Dendritic cell treated with granulocyte-macrophage colony-stimulating factor and Interleukin-4, amounts not matched to agents 40 ng/mL and 50 ng/mL, for 4 days (primary cell): ENCODE measurements around the gene EEF1A2.
"Not testable (repeated sequence)": the region's sequence is repeated elsewhere in the genome, so short reads cannot be mapped to it uniquely, and the experiment has no call there.

Source experiments
- H3K27ac Mint-ChIP-seq: one replicate; pipeline ENCODE4 v1.8.0; 2022; ENCODE audit warnings: mild to moderate bottlenecking, mixed read lengths
- H3K27me3 Mint-ChIP-seq: one replicate; pipeline ENCODE4 v1.8.0; 2022; ENCODE audit warnings: mild to moderate bottlenecking, mixed read lengths
- H3K36me3 Mint-ChIP-seq: one replicate; pipeline ENCODE4 v1.8.0; 2022; ENCODE audit warnings: low read depth, mixed read lengths
- H3K4me1 Mint-ChIP-seq: one replicate; pipeline ENCODE4 v1.8.0; 2022; ENCODE audit warnings: low read depth, mixed read lengths
- H3K4me3 Mint-ChIP-seq: one replicate; pipeline ENCODE4 v1.8.0; 2022; ENCODE audit warnings: mild to moderate bottlenecking, moderate library complexity, mixed read lengths
- H3K9me3 Mint-ChIP-seq: one replicate; pipeline ENCODE4 v1.8.0; 2022; ENCODE audit warnings: mixed read lengths
- intact Hi-C: fragments of 100-400 bp; cut with micrococcal nuclease; formaldehyde crosslinking; loops from one replicate; pipeline ENCODE4 v1.15.0; 2022

The EEF1A2 gene

GRCh38 chr20:63484651-63485403 lies 14.1 kb downstream of the EEF1A2 start:
- Mint-ChIP-seq H3K27me3 (peaks cover 68% of the 10 kb centered on the region), H3K4me1 (no peaks in the 10 kb centered on the region), H3K4me3 (no peak overlapping the region), H3K27ac (no peak overlapping the region), H3K9me3 (no peaks in the 10 kb centered on the region), H3K36me3 (no peaks in the 10 kb centered on the region)
- intact Hi-C loops, result no loop called here

GRCh38 chr20:63484236-63484635 lies 14.6 kb downstream of the EEF1A2 start:
- H3K4me1 Mint-ChIP-seq, result no peaks in the 10 kb centered on the region
- no peaks in the 10 kb centered on the region for H3K36me3 Mint-ChIP-seq
- H3K27me3 Mint-ChIP-seq, result peaks cover 65% of the 10 kb centered on the region
- H3K9me3 Mint-ChIP-seq, result no peaks in the 10 kb centered on the region
- intact Hi-C loops, result no loop called here
- H3K27ac Mint-ChIP-seq, result no peak overlapping the region
- no peak overlapping the region for H3K4me3 Mint-ChIP-seq

GRCh38 chr20:63483834-63484233 lies 15.0 kb downstream of the EEF1A2 start:
- H3K9me3 Mint-ChIP-seq, result no peaks in the 10 kb centered on the region
- no peak overlapping the region for H3K4me3 Mint-ChIP-seq
- H3K27me3 Mint-ChIP-seq, result peaks cover 62% of the 10 kb centered on the region
- H3K27ac Mint-ChIP-seq, result no peak overlapping the region
- H3K36me3 Mint-ChIP-seq, result no peaks in the 10 kb centered on the region
- H3K4me1 Mint-ChIP-seq, result no peaks in the 10 kb centered on the region
- intact Hi-C loops, result no loop called here

- Mint-ChIP-seq H3K36me3 (no peaks in the 10 kb centered on the region), H3K27me3 (peaks cover 64% of the 10 kb centered on the region), H3K4me1 (no peaks in the 10 kb centered on the region), H3K9me3 (no peaks in the 10 kb centered on the region), H3K27ac (no peak overlapping the region), H3K4me3 (no peak overlapping the region)
- intact Hi-C loops, result no loop called here
These were observed 16.8 kb downstream of the EEF1A2 start for GRCh38 chr20:63482021-63482587.

- no peak overlapping the region for H3K27ac Mint-ChIP-seq
- peaks cover 69% of the 10 kb centered on the region for H3K27me3 Mint-ChIP-seq
- H3K9me3 Mint-ChIP-seq, result no peaks in the 10 kb centered on the region
- no peak overlapping the region for H3K4me3 Mint-ChIP-seq
- intact Hi-C loops, result no loop called here
- no peaks in the 10 kb centered on the region for H3K36me3 Mint-ChIP-seq
- H3K4me1 Mint-ChIP-seq, result no peaks in the 10 kb centered on the region
These were observed 17.4 kb downstream of the EEF1A2 start for GRCh38 chr20:63481503-63481902.

- H3K27ac Mint-ChIP-seq, H3K36me3 Mint-ChIP-seq, intact Hi-C loops, H3K4me1 Mint-ChIP-seq, H3K4me3 Mint-ChIP-seq, H3K9me3 Mint-ChIP-seq: not testable (repeated sequence)
- peaks cover 75% of the 10 kb centered on the region for H3K27me3 Mint-ChIP-seq
These were observed 19.0 kb downstream of the EEF1A2 start for GRCh38 chr20:63479695-63480419.

- Mint-ChIP-seq H3K36me3 (no peaks in the 10 kb centered on the region), H3K9me3 (no peaks in the 10 kb centered on the region), H3K4me3 (no peak overlapping the region), H3K27me3 (peaks cover 75% of the 10 kb centered on the region), H3K27ac (no peak overlapping the region), H3K4me1 (no peaks in the 10 kb centered on the region)
- intact Hi-C loops, result no loop called here
These were observed 20.3 kb downstream of the EEF1A2 start for GRCh38 chr20:63478346-63479302.

GRCh38 chr20:63477944-63478343 lies 20.9 kb downstream of the EEF1A2 start:
- Mint-ChIP-seq H3K4me3 (no peak overlapping the region), H3K36me3 (no peaks in the 10 kb centered on the region), H3K27me3 (peaks cover 76% of the 10 kb centered on the region), H3K27ac (no peak overlapping the region), H3K4me1 (no peaks in the 10 kb centered on the region), H3K9me3 (no peaks in the 10 kb centered on the region)
- intact Hi-C loops, result no loop called here

- intact Hi-C loops, result no loop called here
- no peak overlapping the region for H3K27ac Mint-ChIP-seq
- no peaks in the 10 kb centered on the region for H3K4me1 Mint-ChIP-seq
- H3K36me3 Mint-ChIP-seq, result no peaks in the 10 kb centered on the region
- no peaks in the 10 kb centered on the region for H3K9me3 Mint-ChIP-seq
- H3K27me3 Mint-ChIP-seq, result peaks cover 71% of the 10 kb centered on the region
- H3K4me3 Mint-ChIP-seq, result no peak overlapping the region
These were observed 21.7 kb downstream of the EEF1A2 start for GRCh38 chr20:63477061-63477616.

- Mint-ChIP-seq H3K4me3 (no peak overlapping the region), H3K36me3 (no peaks in the 10 kb centered on the region), H3K4me1 (no peaks in the 10 kb centered on the region), H3K27ac (no peak overlapping the region), H3K9me3 (no peaks in the 10 kb centered on the region), H3K27me3 (peaks cover 74% of the 10 kb centered on the region)
- intact Hi-C loops, result no loop called here
These were observed 23.7 kb downstream of the EEF1A2 start for GRCh38 chr20:63475209-63475608.

- intact Hi-C loops, result no loop called here
- no peaks in the 10 kb centered on the region for H3K4me1 Mint-ChIP-seq
- no peaks in the 10 kb centered on the region for H3K36me3 Mint-ChIP-seq
- no peaks in the 10 kb centered on the region for H3K9me3 Mint-ChIP-seq
- H3K4me3 Mint-ChIP-seq, result no peak overlapping the region
- peaks cover 81% of the 10 kb centered on the region for H3K27me3 Mint-ChIP-seq
- H3K27ac Mint-ChIP-seq, result no peak overlapping the region
These were observed 25.1 kb downstream of the EEF1A2 start for GRCh38 chr20:63473555-63474449.

GRCh38 chr20:63472862-63473390 lies 26.0 kb downstream of the EEF1A2 start:
- Mint-ChIP-seq H3K27me3 (peaks cover 77% of the 10 kb centered on the region), H3K36me3 (no peaks in the 10 kb centered on the region), H3K4me3 (no peak overlapping the region), H3K9me3 (no peaks in the 10 kb centered on the region), H3K4me1 (no peaks in the 10 kb centered on the region), H3K27ac (no peak overlapping the region)
- intact Hi-C loops, result no loop called here
